Stimulated activated naive CD4-positive, alpha-beta T cell (primary cell): Measurements from ENCODE around the gene RFPL2.

Source experiments
- DNase-seq, 6 experiments: peaks; one replicate each; lab custom pipeline; 2025; lab: John Stamatoyannopoulos, UW

RFPL2 gene

DNA sequence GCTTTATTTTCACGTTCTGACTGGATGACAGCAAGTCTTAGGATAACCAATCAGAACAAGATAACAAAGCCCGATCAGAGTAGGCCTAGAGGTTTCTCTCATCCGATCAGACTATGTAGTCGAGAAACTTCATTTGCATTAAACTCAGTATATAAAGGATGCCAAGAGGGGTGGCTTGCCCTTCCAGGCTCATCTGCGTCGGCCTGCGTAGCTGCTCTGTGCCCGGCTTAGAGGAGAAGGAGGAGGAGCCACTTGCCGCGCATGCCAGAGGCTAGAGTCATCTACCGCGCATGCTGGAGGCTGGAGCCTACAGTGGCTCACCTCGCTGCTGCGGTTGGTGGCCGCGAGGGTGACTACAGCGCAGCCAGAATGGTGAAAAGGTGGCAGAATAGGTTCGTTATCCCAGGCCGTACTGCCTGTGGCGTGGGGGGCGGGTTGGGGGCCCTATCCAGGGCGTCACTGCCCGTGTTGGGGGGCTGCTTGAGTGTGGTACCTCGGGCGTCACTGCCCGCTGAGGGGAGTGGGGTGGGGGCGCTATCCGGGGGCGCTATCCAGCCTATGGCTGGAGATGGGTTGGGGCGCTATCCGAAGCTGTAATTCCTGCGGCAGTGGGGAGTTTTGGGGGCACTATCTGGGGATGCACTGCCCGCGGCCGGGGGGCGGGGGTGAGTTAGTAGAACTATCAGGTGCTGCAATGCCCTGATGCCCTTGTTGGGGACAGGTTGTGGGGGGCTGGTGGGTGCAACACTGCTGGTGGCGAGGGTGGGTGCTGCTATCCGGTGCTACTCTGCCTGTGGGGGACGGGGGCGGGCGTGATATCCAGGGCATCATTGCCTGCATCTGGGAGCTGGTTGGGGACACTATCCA, at the start of gene RFPL2:
Gene RFPL2, minus strand, starts transcription at position 218 of the 867 bp plus-strand sequence. CDS start 2,622 bp downstream, outside the sequence.
- peak in 5 of 6 experiments; percentile 26 to 84 (median 47) for DNase-seq

DNA sequence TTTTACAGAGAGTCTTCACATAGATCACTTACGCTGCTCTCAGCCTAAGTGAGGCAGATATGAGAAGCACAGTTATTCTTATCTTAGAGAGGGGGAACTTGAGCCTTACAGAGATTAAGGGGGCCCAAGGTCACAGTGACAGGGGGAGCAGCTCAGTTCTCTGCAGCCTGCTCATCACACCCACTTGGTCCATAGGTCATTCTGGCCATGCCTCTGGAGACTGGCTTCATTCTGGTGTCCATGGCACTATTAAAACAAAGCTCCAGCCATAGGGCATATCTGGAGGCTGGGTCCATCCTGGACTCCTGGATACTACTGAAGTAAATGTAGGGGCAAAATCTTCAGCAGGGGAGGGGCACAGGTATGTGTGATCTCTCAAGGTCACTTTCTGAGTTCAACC, 44.4 kb upstream of the RFPL2 start:
- no peak for DNase-seq

DNA sequence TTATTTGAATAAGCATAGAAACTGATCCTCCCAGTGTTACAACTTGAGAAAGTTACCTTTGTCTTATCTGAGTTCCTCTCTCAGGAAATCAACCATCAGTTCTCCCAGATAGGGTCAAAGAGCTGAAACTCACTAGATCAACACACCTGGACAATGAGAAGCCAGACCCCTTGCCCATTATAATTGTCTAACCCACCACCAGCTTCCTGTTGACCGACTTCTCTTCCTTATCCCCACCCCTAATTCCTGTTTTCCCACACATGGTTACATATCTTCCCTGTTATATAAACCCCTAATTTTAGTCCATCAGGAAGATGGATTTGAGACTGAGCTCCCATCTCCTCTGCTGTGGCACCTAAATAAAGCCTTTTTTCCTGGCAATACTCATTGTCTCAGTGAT, 43.4 kb upstream of the RFPL2 start:
- DNase-seq = no peak

GRCh38 chr22:32246166-32246565, 41.3 kb upstream of the RFPL2 start:
- no peak for DNase-seq

- DNase-seq = no peak
Observed at GRCh38 chr22:32245042-32245441, 40.2 kb upstream of the RFPL2 start.

DNA sequence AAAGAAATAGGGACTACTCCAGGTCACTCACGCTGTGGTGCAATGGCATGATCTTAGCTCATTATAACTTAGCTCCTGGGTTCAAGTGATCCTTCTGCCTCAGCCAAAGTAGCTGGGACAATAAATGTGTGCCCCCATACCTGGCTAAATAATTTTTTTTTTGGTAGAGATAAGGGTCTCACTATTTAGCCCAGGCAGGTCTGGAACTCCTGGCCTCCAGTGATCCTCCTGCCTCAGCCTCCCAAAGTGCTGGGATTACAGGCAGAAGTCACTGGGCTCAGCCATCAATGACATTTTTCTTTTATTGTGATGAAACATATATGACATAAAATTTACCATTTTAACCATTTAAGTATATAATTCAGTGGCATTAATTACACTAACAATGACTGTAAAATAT, 39.7 kb upstream of the RFPL2 start:
- no peak for DNase-seq

- DNase-seq = no peak
Observed at GRCh38 chr22:32240461-32240860, 35.6 kb upstream of the RFPL2 start.

DNA sequence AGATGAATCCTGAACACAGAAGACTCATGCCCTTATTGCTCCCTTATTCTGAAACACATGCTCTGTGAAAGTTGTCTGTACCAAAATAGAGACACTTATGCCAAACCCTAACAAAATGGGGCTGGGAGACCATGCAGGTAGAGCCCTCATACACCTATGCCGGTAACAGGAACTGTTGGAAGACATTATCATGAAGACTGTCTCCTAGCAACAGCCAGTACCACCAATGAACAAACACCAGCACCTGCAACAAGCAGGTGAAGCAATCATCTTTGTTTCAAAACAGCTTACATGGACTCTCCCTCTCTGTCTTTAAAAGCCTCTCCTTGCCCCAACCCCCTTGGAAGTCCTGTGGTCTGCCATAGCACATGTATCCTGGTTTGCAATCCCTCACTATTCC, 33.0 kb upstream of the RFPL2 start:
- DNase-seq = no peak

DNA sequence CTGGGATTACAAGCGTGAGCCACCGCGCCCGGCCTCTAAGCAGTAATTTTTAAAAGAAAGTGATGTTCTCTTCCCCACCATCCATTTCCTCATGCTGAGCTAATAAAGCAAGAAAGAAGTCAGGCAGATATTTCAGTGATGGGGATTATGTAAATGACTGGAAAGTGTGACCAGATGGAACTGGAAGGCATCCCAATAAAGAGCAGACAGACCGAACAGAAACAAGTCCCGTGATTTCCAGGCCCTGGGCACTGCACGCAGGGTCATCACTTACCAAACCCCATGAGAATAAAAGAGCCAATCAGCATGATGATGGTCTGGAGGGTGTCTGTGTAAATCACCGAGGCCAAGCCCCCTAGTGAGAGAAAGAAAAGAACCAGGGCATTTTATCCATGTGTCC, 32.1 kb upstream of the RFPL2 start:
- no peak for DNase-seq

DNA sequence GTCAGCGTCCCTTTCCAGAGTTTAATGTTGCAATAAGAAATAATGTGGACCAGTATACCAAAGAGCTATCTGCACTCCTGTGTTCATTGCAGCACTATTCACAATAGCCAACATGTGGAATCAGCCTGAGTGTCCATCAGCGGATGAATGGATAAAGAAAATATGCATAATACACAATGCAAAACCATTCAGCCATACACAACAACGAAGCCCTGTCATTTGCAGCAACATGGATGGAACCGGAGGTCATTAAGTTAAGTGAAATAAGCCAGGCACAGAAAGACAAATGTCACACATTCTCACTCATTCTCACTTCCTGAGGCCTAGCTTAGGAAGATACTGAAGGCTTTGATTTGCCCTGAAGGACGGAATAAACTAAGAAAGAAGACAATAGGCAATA, 28.2 kb upstream of the RFPL2 start:
- no peak for DNase-seq

DNA sequence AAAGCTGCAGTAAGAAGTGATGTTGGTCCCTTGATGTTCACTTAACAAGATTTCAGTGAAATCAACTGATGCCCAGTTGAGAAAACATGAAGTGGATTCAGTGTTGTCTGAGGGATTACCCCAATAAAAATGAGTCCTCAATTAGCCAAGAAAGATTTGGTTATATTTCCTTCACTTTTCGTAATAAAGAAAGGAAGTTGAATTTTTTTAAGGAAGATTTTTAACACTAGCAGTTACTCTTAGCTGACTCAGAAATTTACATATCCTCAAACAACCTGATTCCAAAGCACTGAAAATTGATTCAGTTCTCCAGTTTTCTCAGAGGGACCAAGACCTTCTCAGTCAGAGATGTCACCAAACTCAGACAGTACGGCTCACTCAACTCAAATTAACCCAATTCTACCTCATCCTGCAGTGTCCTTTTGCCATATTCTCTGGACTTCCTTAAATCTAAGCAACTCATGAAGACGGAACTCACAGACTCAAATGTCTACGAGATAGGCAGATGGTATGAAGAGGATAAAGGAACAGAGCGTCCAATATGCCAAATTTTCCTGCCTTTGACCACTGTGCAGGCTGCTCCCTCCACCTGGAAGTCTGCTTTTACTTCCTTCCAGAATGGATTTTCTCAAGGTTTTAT, 27.4 kb upstream of the RFPL2 start:
- no peak for DNase-seq

GRCh38 chr22:32226326-32227104, 21.6 kb upstream of the RFPL2 start:
- no peak for DNase-seq

- no peak for DNase-seq
Observed at GRCh38 chr22:32222991-32223390, 18.1 kb upstream of the RFPL2 start.

- DNase-seq = no peak
Observed at GRCh38 chr22:32219026-32219425, 14.2 kb upstream of the RFPL2 start.

GRCh38 chr22:32218470-32218869, 13.6 kb upstream of the RFPL2 start:
- DNase-seq = no peak

- no peak for DNase-seq
Observed at GRCh38 chr22:32217465-32217864, 12.6 kb upstream of the RFPL2 start.

GRCh38 chr22:32216911-32217310, 12.0 kb upstream of the RFPL2 start:
- DNase-seq = no peak

GRCh38 chr22:32211011-32211410, 6.1 kb upstream of the RFPL2 start:
- no peak for DNase-seq

GRCh38 chr22:32208681-32209080, 3.8 kb upstream of the RFPL2 start:
- no peak for DNase-seq

DNA sequence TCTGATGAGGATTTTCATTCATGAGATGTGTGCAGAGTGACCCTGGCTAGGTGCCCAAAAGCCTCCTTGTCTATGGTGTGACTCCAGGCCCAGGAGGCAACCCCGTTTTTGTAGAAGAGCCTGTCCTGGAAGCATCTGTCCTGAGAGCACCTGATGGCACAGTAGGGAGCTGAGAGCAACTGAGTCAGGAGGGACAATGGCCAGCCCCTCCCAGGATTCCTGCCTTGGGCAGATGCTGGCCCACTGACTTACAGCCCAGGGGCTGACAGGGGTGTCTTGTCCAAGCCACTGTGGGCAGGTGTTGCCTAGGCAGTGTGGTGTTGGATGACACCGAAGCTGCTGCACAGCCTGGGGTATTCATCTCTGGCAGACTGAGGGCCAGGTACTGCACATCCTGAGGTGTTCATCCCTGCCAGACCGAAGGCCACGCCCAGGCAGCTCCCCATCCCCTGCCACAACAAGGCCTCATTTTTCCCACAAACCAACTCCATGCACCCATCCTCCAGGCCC, 3.2 kb upstream of the RFPL2 start:
- no peak for DNase-seq

GRCh38 chr22:32206774-32207758, 2.2 kb upstream of the RFPL2 start:
- peak in 3 of 6 experiments; percentile 17 to 39 (median 36) for DNase-seq
